GM12878 (cell line): ENCODE results near the gene DLG1. TPM values are rescaled to one million over a fixed set of nuclear protein-coding genes. Genes with fewer than 3 reads are reported as not detected.

ENCODE experiments used
- ATAC-seq: fragments of 200-7000 bp; cut with Tn5 transposase; 3 replicates; pipeline ENCODE4 v1.9.1; 2020; ENCODE audit warnings: mild to moderate bottlenecking, moderate library complexity
- BruUV-seq: library from RNA; stranded (reverse); fragments of 400-500 nt; replicated peaks from 2 replicates; lab custom pipeline; 2021; lab: Mats Ljungman, UMichigan
- CTCF ChIA-PET: fragments of 300-600 bp; sonication (Branson Sonifier 250); formaldehyde crosslinking; extraction: SDS; loops from one replicate; lab custom pipeline; 2021; ENCODE audit warnings: inconsistent platforms; lab: Yijun Ruan, JAX
- POLR2A ChIA-PET: fragments of 350-600 bp; formaldehyde crosslinking; extraction: SDS; loops from one replicate; lab custom pipeline; 2021; ENCODE audit warnings: inconsistent platforms; lab: Charles Lee
- RAD21 ChIA-PET: fragments of 300-600 bp; sonication (Branson Sonifier 250); formaldehyde crosslinking; loops from one replicate; lab custom pipeline; 2023; ENCODE audit warnings: antibody characterized with exemption; ENCODE audit not compliant: unreplicated experiment; lab: Charles Lee
- SMC1A ChIA-PET: fragments of 300-600 bp; sonication (Branson Sonifier 250); formaldehyde crosslinking; loops from one replicate; lab custom pipeline; 2023; ENCODE audit not compliant: unreplicated experiment, uncharacterized antibody; lab: Charles Lee
- DNase-seq: peaks from one replicate; pipeline ENCODE4 v3.0.0-alpha.2; 2011; ENCODE audit warnings: low read depth, low spot score
- FAIRE-seq: peaks from 3 replicates; lab custom pipeline; 2011; peaks lifted over from hg19 to GRCh38; lab: Jason Lieb, UNC
- H2AFZ ChIP-seq: 2 replicates; pipeline ENCODE4 v1.6.0; 2011; ENCODE audit warnings: low read depth, low read length, control low read depth; ENCODE audit not compliant: control insufficient read depth
- H3K27ac ChIP-seq: 2 replicates; pipeline ENCODE4 v1.5.1; 2011; ENCODE audit warnings: control low read depth; ENCODE audit not compliant: control insufficient read depth, insufficient read depth
- H3K27me3 ChIP-seq, 2 experiments: replicated peaks in 1 of 2; 2 replicates each; pipeline versions ENCODE4 v1.6.0 to v1.6.1; 2011; ENCODE audit warnings: low read length in 1 of 2; ENCODE audit not compliant: control insufficient read depth in 2 of 2, insufficient read depth in 2 of 2
- H3K36me3 ChIP-seq, 2 experiments: 2 replicates each; pipeline ENCODE4 v1.5.1; 2011; ENCODE audit warnings: low read length in 1 of 2; ENCODE audit not compliant: control insufficient read depth in 2 of 2, insufficient read depth in 2 of 2
- H3K4me1 ChIP-seq: 2 replicates; pipeline ENCODE4 v1.6.1; 2011; ENCODE audit warnings: mild to moderate bottlenecking, low read length, moderate library complexity, mixed read lengths; ENCODE audit not compliant: control insufficient read depth, insufficient read depth
- H3K4me2 ChIP-seq: 2 replicates; pipeline ENCODE4 v1.6.0; 2011; ENCODE audit warnings: control low read depth; ENCODE audit not compliant: control insufficient read depth, insufficient read depth
- H3K4me3 ChIP-seq: fragments of 200-600 bp; sonication (generic); 2 replicates; pipeline ENCODE4 v1.5.1; 2016
- H3K79me2 ChIP-seq: 2 replicates; pipeline ENCODE4 v1.6.0; 2011; ENCODE audit warnings: low read length; ENCODE audit not compliant: control insufficient read depth, insufficient read depth
- H3K9ac ChIP-seq: 2 replicates; pipeline ENCODE4 v1.8.0; 2011; ENCODE audit warnings: low read length, control low read depth, mixed read lengths; ENCODE audit not compliant: control insufficient read depth, insufficient read depth
- H3K9me3 ChIP-seq: replicated peaks from 3 replicates; pipeline ENCODE4 v1.5.1; 2011; ENCODE audit warnings: mild to moderate bottlenecking, low read length; ENCODE audit not compliant: control insufficient read depth, insufficient read depth
- H4K20me1 ChIP-seq: 2 replicates; pipeline ENCODE4 v1.6.0; 2011; ENCODE audit not compliant: control insufficient read depth, insufficient read depth
- ASH2L ChIP-seq: fragments of 300-600, 200-600 bp; sonication (generic); IDR thresholded peaks from 2 replicates; pipeline ENCODE4 v1.6.1; 2017; ENCODE audit warnings: low read depth, mild to moderate bottlenecking, borderline replicate concordance
- EP300 ChIP-seq, 2 experiments: fragments of 150-350 bp in 1 of 2; IDR thresholded peaks; 2 replicates each; pipeline ENCODE4 v1.6.1; 2011 to 2012; ENCODE audit warnings: low read depth in 2 of 2, low read length in 2 of 2, borderline replicate concordance in 1 of 2, improper control_type of control experiment in 1 of 2, inconsistent platforms in 1 of 2; ENCODE audit not compliant: control insufficient read depth in 1 of 2
- MEF2A ChIP-seq: IDR thresholded peaks from 2 replicates; pipeline ENCODE4 v1.6.1; 2011; ENCODE audit warnings: low read depth, mild to moderate bottlenecking, low read length, moderate library complexity; ENCODE audit not compliant: insufficient read depth
- MTA2 ChIP-seq: fragments of 450-650 bp; IDR thresholded peaks from 2 replicates; pipeline ENCODE4 v1.6.1; 2016; ENCODE audit warnings: low read depth, mild to moderate bottlenecking, moderate library complexity
- NR2F1 ChIP-seq: fragments of 450-650 bp; conservative IDR thresholded peaks from 2 replicates; pipeline ENCODE4 v1.6.1; 2017; ENCODE audit warnings: mild to moderate bottlenecking
- PAX5 ChIP-seq: IDR thresholded peaks from 2 replicates; pipeline ENCODE4 v1.6.1; 2011; ENCODE audit warnings: low read depth, low read length, borderline replicate concordance
- PKNOX1 ChIP-seq: fragments of 450-650 bp; IDR thresholded peaks from 2 replicates; pipeline ENCODE4 v1.6.1; 2016; ENCODE audit warnings: mild to moderate bottlenecking
- POU2F2 ChIP-seq: IDR thresholded peaks from 3 replicates; pipeline ENCODE4 v1.6.1; 2011; ENCODE audit warnings: low read depth, mild to moderate bottlenecking, low read length, borderline replicate concordance
- RBBP5 ChIP-seq: fragments of 200-600 bp; sonication (generic); conservative IDR thresholded peaks from 2 replicates; pipeline ENCODE4 v1.6.1; 2016
- RELB ChIP-seq: fragments of 450-650 bp; IDR thresholded peaks from 2 replicates; pipeline ENCODE4 v1.6.1; 2017; ENCODE audit warnings: low read depth, mild to moderate bottlenecking, moderate library complexity
- SKIL ChIP-seq: fragments of 450-650 bp; IDR thresholded peaks from 2 replicates; pipeline ENCODE4 v1.6.1; 2017; ENCODE audit warnings: mild to moderate bottlenecking, low read depth, inconsistent platforms; ENCODE audit not compliant: poor library complexity, severe bottlenecking
- SP1 ChIP-seq: IDR thresholded peaks from one replicate; pipeline ENCODE4 v1.6.1; 2011; ENCODE audit warnings: low read depth, low read length
- SPI1 ChIP-seq: IDR thresholded peaks from 2 replicates; pipeline ENCODE4 v1.6.1; 2011; ENCODE audit warnings: low read depth, mild to moderate bottlenecking, low read length, moderate library complexity, borderline replicate concordance; ENCODE audit not compliant: insufficient read depth
- whole genome bisulfite sequencing: methylation state at CpG from one replicate; pipeline ENCODE4 v1.1.6; 2016; ENCODE audit warnings: low lambda C conversion rate; ENCODE audit not compliant: insufficient replicate concordance, insufficient coverage; ENCODE audit errors: missing lambda C conversion rate; 5-methylcytosine and 5-hydroxymethylcytosine counted together
- in situ Hi-C: fragments of 300-500 bp; cut with MboI; formaldehyde crosslinking; loops from 9 replicates; pipeline ENCODE4 v1.14.3; 2018; ENCODE audit warnings: mixed read lengths
- intact Hi-C: fragments of 100-400 bp; cut with micrococcal nuclease; formaldehyde crosslinking; loops from one replicate; pipeline ENCODE4 v1.14.2; 2022; ENCODE audit not compliant: unreplicated experiment
- polyA plus RNA-seq, 11 experiments: library from polyadenylated mRNA; depleted of rRNA in 4 of 11; unstranded in 6 of 11; stranded (reverse) in 5 of 11; fragments of >200 nt; fragmentation: Nextera tagmentation in 4 of 11; fragmentation: Illumina TruSeq in 1 of 11; extraction: Ambion mirVana in 4 of 11; extraction: Trizol in 1 of 11; gene quantifications; 1 replicate in 1 of 11; 2 replicates in 10 of 11; pipeline versions ENCODE4 v1.2.1 to v1.2.3, GENCODE V29; 2011 to 2016; ENCODE audit warnings: inconsistent platforms in 2 of 11, missing spikeins in 2 of 11, low read depth in 1 of 11
- total RNA-seq, 4 experiments: library from RNA; depleted of rRNA in 3 of 4; stranded (reverse); fragments of >200 nt in 3 of 4; fragmentation: Illumina TruSeq in 1 of 4; extraction: Trizol in 1 of 4; gene quantifications; 2 replicates each; pipeline versions ENCODE4 v1.2.1 to v1.2.3, GENCODE V29; 2013 to 2021

Gene DLG1
- total and polyA plus RNA-seq, 10 of the 15 experiments (the other 5 are each of a cell fraction or from before 2014, with no cell fraction given): 9.2 to 63.1 (median 40.1) TPM

GRCh38 chr3:197076415-197076814 is 222.0 kb downstream of the DLG1 start (continued):
- TF ChIP-seq RELB (no peak), ASH2L (no peak), MEF2A (no peak), RBBP5 (no peak), SP1 (no peak)

- ChIA-PET SMC1A (interaction anchor here (0.7 to 2.1 kb wide), 3 partner anchors 12 to 56 kb away, joined by 3 to 7 read pairs (median 3); no protein-coding TSS in a partner anchor), POLR2A (interaction anchor here (0.7 kb wide), 1 partner anchor 19 kb away, joined by 6 read pairs; no protein-coding TSS in a partner anchor), CTCF (interaction anchor here (0.9 to 1.5 kb wide), 3 partner anchors 33 to 46 kb away, joined by 3 to 4 read pairs (median 3); partner anchors contain the start of gene MELTF), RAD21 (interaction anchor here (1.4 kb wide), 1 partner anchor 39 kb away, joined by 5 read pairs; the partner anchor contains the start of gene MELTF)
- intact Hi-C loops (no loop called here), in situ Hi-C loops (no loop called here)
- no peak for DNase-seq
- H3K9ac ChIP-seq: no peak overlapping the region
- no peaks in the 10 kb centered on the region for H3K79me2 ChIP-seq
- peak overlapping the region; percentile 42 for H3K27ac ChIP-seq
- no peak overlapping the region for H2AFZ ChIP-seq
- FAIRE-seq: peak; percentile 56
- no peak overlapping the region for H3K4me3 ChIP-seq
- H3K9me3 ChIP-seq: no peaks in the 10 kb centered on the region
- TF ChIP-seq SKIL: peak; percentile 22
- TF ChIP-seq NR2F1: no peak
- TF ChIP-seq SPI1: peak; percentile 64; the same call in 1 of the 2 replicates
- 0 out of 4 replicates have a peak, but pooled peaks of 1 of the 2 experiments have one; percentile 7 for TF ChIP-seq EP300 (IDR thresholded peaks at IDR 0.05; ENCODE audit: borderline replicate concordance in 1 of 2, control insufficient read depth in 1 of 2, low read depth in 2 of 2, low read length in 2 of 2)
- peak; percentile 11; the same call in 1 of the 2 replicates for TF ChIP-seq MTA2
- TF ChIP-seq RELB: 0 out of 2 replicates have a peak, but pooled peaks have one; percentile 20
- peak; percentile 48; the same call in 1 of the 3 replicates for TF ChIP-seq POU2F2
- peak; percentile 33; the same call in 1 of the 2 replicates for TF ChIP-seq PKNOX1
- no peak for TF ChIP-seq PAX5
- peaks cover 5% of the 10 kb centered on the region; the same call in 1 of the 2 replicates for H3K4me1 ChIP-seq
- no TSS peak for BruUV-seq
- H3K4me2 ChIP-seq: 0 out of 2 replicates have a peak overlapping the region, but pooled peaks have one; percentile 22
- ATAC-seq: peak; percentile 95
- no peaks in the 10 kb centered on the region for H3K36me3 ChIP-seq
- no peaks in the 10 kb centered on the region for H3K27me3 ChIP-seq
- 100% methylated on average over 1 of the region's 1 CpG for WGBS
- H4K20me1 ChIP-seq: no peaks in the 10 kb centered on the region
These were observed 230.3 kb downstream of the DLG1 start for GRCh38 chr3:197068077-197068476.
